Neural progenitor cell (in vitro differentiated cells): ENCODE data around the gene ERO1B.

ENCODE experiments used
- EZH2 ChIP-seq: fragments of 200-600 bp; sonication (generic); IDR thresholded peaks from 2 replicates; pipeline ENCODE4 v1.6.1; 2017; ENCODE audit warnings: antibody characterized with exemption, mild to moderate bottlenecking, moderate library complexity
- TF ChIP-seq, protein P1 (sequence below): fragments of 200-600 bp; sonication (generic); IDR thresholded peaks from 2 replicates; pipeline ENCODE4 v1.5.1; 2017; ENCODE audit warnings: antibody characterized with exemption, mild to moderate bottlenecking

- TF ChIP-seq, protein P1, sequence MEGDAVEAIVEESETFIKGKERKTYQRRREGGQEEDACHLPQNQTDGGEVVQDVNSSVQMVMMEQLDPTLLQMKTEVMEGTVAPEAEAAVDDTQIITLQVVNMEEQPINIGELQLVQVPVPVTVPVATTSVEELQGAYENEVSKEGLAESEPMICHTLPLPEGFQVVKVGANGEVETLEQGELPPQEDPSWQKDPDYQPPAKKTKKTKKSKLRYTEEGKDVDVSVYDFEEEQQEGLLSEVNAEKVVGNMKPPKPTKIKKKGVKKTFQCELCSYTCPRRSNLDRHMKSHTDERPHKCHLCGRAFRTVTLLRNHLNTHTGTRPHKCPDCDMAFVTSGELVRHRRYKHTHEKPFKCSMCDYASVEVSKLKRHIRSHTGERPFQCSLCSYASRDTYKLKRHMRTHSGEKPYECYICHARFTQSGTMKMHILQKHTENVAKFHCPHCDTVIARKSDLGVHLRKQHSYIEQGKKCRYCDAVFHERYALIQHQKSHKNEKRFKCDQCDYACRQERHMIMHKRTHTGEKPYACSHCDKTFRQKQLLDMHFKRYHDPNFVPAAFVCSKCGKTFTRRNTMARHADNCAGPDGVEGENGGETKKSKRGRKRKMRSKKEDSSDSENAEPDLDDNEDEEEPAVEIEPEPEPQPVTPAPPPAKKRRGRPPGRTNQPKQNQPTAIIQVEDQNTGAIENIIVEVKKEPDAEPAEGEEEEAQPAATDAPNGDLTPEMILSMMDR = no peak
- no peak for TF ChIP-seq EZH2
Observed at GRCh38 chr1:236321101-236321500, 39.3 kb upstream of the ERO1B start.
